Caki2 (cell line): ENCODE data around the gene LMF1. TPM values are rescaled to one million over a fixed set of nuclear protein-coding genes. Genes with fewer than 3 reads are reported as not detected.

Experiments used
- DNase-seq: peaks from one replicate; pipeline ENCODE4 v3.0.0-alpha.2; 2015; ENCODE audit warnings: low read depth
- in situ Hi-C: cut with HindIII; loops from 2 replicates; pipeline ENCODE4 v1.10.0; 2016; ENCODE audit warnings: low sequenced_read_pairs, low pct_unique_long_range_greater_than_20kb, mixed read lengths
- total RNA-seq: library from RNA; depleted of rRNA; stranded (reverse); fragments of >200 nt; shearing (Covaris generic); gene quantifications from 2 replicates; pipeline ENCODE4 v1.2.3, GENCODE V29; 2014; ENCODE audit warnings: low replicate concordance

The LMF1 gene
- total RNA-seq, 1 experiment from 2014 or later: 16.5 TPM

GRCh38 chr16:945271-946047 is 25.3 kb downstream of the LMF1 start:
- DNase-seq: no peak
- in situ Hi-C loops: no loop called here

- in situ Hi-C loops: no loop called here
- no peak for DNase-seq
These were observed 26.8 kb downstream of the LMF1 start for GRCh38 chr16:943971-944370.

- no peak for DNase-seq
- in situ Hi-C loops: no loop called here
These were observed 28.2 kb downstream of the LMF1 start for GRCh38 chr16:942436-943060.

- DNase-seq: no peak
- in situ Hi-C loops: loop anchor here (5.0 kb wide), 1 partner anchor 37 kb away; no protein-coding TSS in a partner anchor
These were observed 30.8 kb downstream of the LMF1 start for GRCh38 chr16:939941-940340.

- in situ Hi-C loops: loop anchor here (5.0 kb wide), 1 partner anchor 38 kb away; no protein-coding TSS in a partner anchor
- no peak for DNase-seq
These were observed 31.5 kb downstream of the LMF1 start for GRCh38 chr16:939311-939710.

- in situ Hi-C loops: loop anchor here (5.0 kb wide), 1 partner anchor 39 kb away; no protein-coding TSS in a partner anchor
- DNase-seq: no peak
These were observed 32.0 kb downstream of the LMF1 start for GRCh38 chr16:938752-939151.

- in situ Hi-C loops: loop anchor here (5.0 kb wide), 1 partner anchor 39 kb away; no protein-coding TSS in a partner anchor
- DNase-seq: no peak
These were observed 32.6 kb downstream of the LMF1 start for GRCh38 chr16:938136-938535.

- in situ Hi-C loops: loop anchor here (5.0 kb wide), 1 partner anchor 40 kb away; no protein-coding TSS in a partner anchor
These were observed 33.1 kb downstream of the LMF1 start for GRCh38 chr16:937723-938122.

GRCh38 chr16:937311-937710 is 33.5 kb downstream of the LMF1 start:
- no peak for DNase-seq
- in situ Hi-C loops: loop anchor here (5.0 kb wide), 1 partner anchor 40 kb away; no protein-coding TSS in a partner anchor

More at GRCh38 chr16:937723-938122, 33.1 kb downstream of the LMF1 start:
- DNase-seq: no peak

- in situ Hi-C loops: loop anchor here (5.0 kb wide), 1 partner anchor 42 kb away; no protein-coding TSS in a partner anchor
- DNase-seq: no peak
These were observed 35.1 kb downstream of the LMF1 start for GRCh38 chr16:935684-936083.

- in situ Hi-C loops: no loop called here
- DNase-seq: no peak
These were observed 36.6 kb downstream of the LMF1 start for GRCh38 chr16:934178-934577.

- in situ Hi-C loops: no loop called here
- DNase-seq: no peak
These were observed 37.2 kb downstream of the LMF1 start for GRCh38 chr16:933581-933980.

GRCh38 chr16:932831-933330 is 37.9 kb downstream of the LMF1 start:
- no peak for DNase-seq
- in situ Hi-C loops: no loop called here

GRCh38 chr16:931626-932500 is 38.9 kb downstream of the LMF1 start:
- in situ Hi-C loops: no loop called here
- peak; percentile 72 for DNase-seq

GRCh38 chr16:931171-931570 is 39.6 kb downstream of the LMF1 start:
- in situ Hi-C loops: no loop called here
- no peak for DNase-seq

- in situ Hi-C loops: no loop called here
- no peak for DNase-seq
These were observed 40.3 kb downstream of the LMF1 start for GRCh38 chr16:930511-930910.

- in situ Hi-C loops: no loop called here
- DNase-seq: no peak
These were observed 40.7 kb downstream of the LMF1 start for GRCh38 chr16:930076-930475.
